ENCODE results near the gene HRH1. TPM values are rescaled to one million over a fixed set of nuclear protein-coding genes. Genes with fewer than 3 reads are reported as not detected.

The HRH1 gene
- total and polyA plus RNA-seq, 2 donors (not counting 3 experiments of a cell fraction or from before 2014, with no cell fraction given) = 16.2 to 21.2 TPM

GRCh38 chr3:11152301-11152700 is 2.0 kb upstream of the HRH1 start:
- Histone ChIP-seq H3K4me3 (replicated peaks in 1 of 3; ENCODE audit: insufficient read depth in 1 of 3, low read depth in 1 of 3, low read length in 3 of 3) (no peak overlapping the region), H2AFZ (ENCODE audit: low read depth, low read length) (no peak overlapping the region), H3K9me1 (replicated peaks; ENCODE audit: control insufficient read depth, extremely low read depth, insufficient read depth, low read length) (no peaks in the 10 kb centered on the region), H3K9me3 (replicated peaks; ENCODE audit: control insufficient read depth, insufficient read depth, low read length) (no peaks in the 10 kb centered on the region), H3K9ac (replicated peaks; ENCODE audit: extremely low read depth, insufficient read depth, low read length) (no peak overlapping the region), H3K36me3 (ENCODE audit: control insufficient read depth in 2 of 2, extremely low read depth in 1 of 2, insufficient read depth in 2 of 2, low read length in 2 of 2) (no peaks in the 10 kb centered on the region), H3K27ac (ENCODE audit: insufficient read depth, low read depth, low read length) (no peak overlapping the region), H3K27me3 (ENCODE audit: control insufficient read depth in 2 of 2, insufficient read depth in 2 of 2, low read length in 2 of 2) (no peaks in the 10 kb centered on the region), H4K20me1 (replicated peaks; ENCODE audit: control insufficient read depth, extremely low read depth, insufficient read depth, low read length) (no peaks in the 10 kb centered on the region), H3K79me2 (ENCODE audit: control insufficient read depth, insufficient read depth, low read length) (peaks cover 18% of the 10 kb centered on the region), H3K4me2 (ENCODE audit: insufficient read depth, low read length) (no peak overlapping the region), H3K4me1 (ENCODE audit: control insufficient read depth, extremely low read depth, insufficient read depth, low read length) (peaks cover 13% of the 10 kb centered on the region)
- no peak for DNase-seq (ENCODE audit: low read depth, low spot score)
- FAIRE-seq = no peak
- intact Hi-C loops (cut with micrococcal nuclease) (no loop called here), dilution Hi-C loops (cut with MboI; ENCODE audit: extremely low pct_ligation_motif_present, low sequenced_read_pairs) (no loop called here)
- ChIA-PET CTCF (interaction anchor here (1.3 to 2.3 kb wide), 2 partner anchors 15 to 92 kb away, joined by 3 to 6 read pairs; no protein-coding TSS in a partner anchor), POLR2A (no interaction called here)
- no peak for TF ChIP-seq MAX (IDR thresholded peaks at IDR 0.05; ENCODE audit: insufficient read depth, insufficient read length)
- no peak for TF ChIP-seq FOS (IDR thresholded peaks at IDR 0.05; ENCODE audit: borderline replicate concordance, insufficient read depth, low read length)
- TF ChIP-seq POLR2AphosphoS5 (IDR thresholded peaks at IDR 0.05; ENCODE audit: insufficient read depth, low read depth, low read length) = no peak
- TF ChIP-seq JUN (IDR thresholded peaks at IDR 0.05; ENCODE audit: borderline replicate concordance, insufficient read depth, insufficient read length, low read depth) = no peak
- no peak for TF ChIP-seq MYC (IDR thresholded peaks at IDR 0.05; ENCODE audit: low read depth, low read length)
- no peak for TF ChIP-seq EZH2 (IDR thresholded peaks at IDR 0.05; ENCODE audit: borderline replicate concordance, low read depth, low read length, severe bottlenecking)
- BruUV-seq (replicated peaks) = no TSS peak

GRCh38 chr3:11154953-11155325 is 646 bp downstream of the HRH1 start:
- intact Hi-C loops (cut with micrococcal nuclease) (loop anchor here (1.0 to 5.0 kb wide), 10 partner anchors 26 to 615 kb away; no protein-coding TSS in a partner anchor), dilution Hi-C loops (cut with MboI; ENCODE audit: extremely low pct_ligation_motif_present, low sequenced_read_pairs) (no loop called here)
- H4K20me1 ChIP-seq (replicated peaks; ENCODE audit: control insufficient read depth, extremely low read depth, insufficient read depth, low read length) = no peaks in the 10 kb centered on the region
- H3K27ac ChIP-seq (ENCODE audit: insufficient read depth, low read depth, low read length) = peak overlapping the region; percentile 62
- POLR2A ChIA-PET = interaction anchor here (0.8 to 1.0 kb wide), 2 partner anchors 40 to 46 kb away, joined by 3 read pairs; no protein-coding TSS in a partner anchor
- peak overlapping the region; percentile 64 for H3K9ac ChIP-seq (replicated peaks; ENCODE audit: extremely low read depth, insufficient read depth, low read length)
- H3K4me3 ChIP-seq (replicated peaks in 1 of 3; ENCODE audit: insufficient read depth in 1 of 3, low read depth in 1 of 3, low read length in 3 of 3) = peak overlapping the region; percentile 53 to 79 (median 78)
- CTCF ChIA-PET = interaction anchor here (0.5 to 5.6 kb wide), 41 partner anchors 10 to 204 kb away, joined by 3 to 96 read pairs (median 4); partner anchors contain the start of gene ATG7
- H3K79me2 ChIP-seq (ENCODE audit: control insufficient read depth, insufficient read depth, low read length) = peaks cover 32% of the 10 kb centered on the region
- no peak for TF ChIP-seq JUN (IDR thresholded peaks at IDR 0.05; ENCODE audit: borderline replicate concordance, insufficient read depth, insufficient read length, low read depth)
- peak in 1 of 2 donors; percentile 10 for TF ChIP-seq CTCF (IDR thresholded peaks at IDR 0.05; ENCODE audit: extremely low read depth in 1 of 2, insufficient read depth in 1 of 2, low read depth in 1 of 2, low read length in 2 of 2)
- no peaks in the 10 kb centered on the region for H3K9me1 ChIP-seq (replicated peaks; ENCODE audit: control insufficient read depth, extremely low read depth, insufficient read depth, low read length)
- no peak for DNase-seq (ENCODE audit: low read depth, low spot score)
- peak overlapping the region; percentile 84 for H3K4me2 ChIP-seq (ENCODE audit: insufficient read depth, low read length)
- peak overlapping the region; percentile 64 for H2AFZ ChIP-seq (ENCODE audit: low read depth, low read length)
- BruUV-seq (replicated peaks) = TSS peak; percentile 77
- H3K36me3 ChIP-seq (ENCODE audit: control insufficient read depth in 2 of 2, extremely low read depth in 1 of 2, insufficient read depth in 2 of 2, low read length in 2 of 2) = no peaks in the 10 kb centered on the region
- peaks cover 13% of the 10 kb centered on the region for H3K4me1 ChIP-seq (ENCODE audit: control insufficient read depth, extremely low read depth, insufficient read depth, low read length)
- H3K27me3 ChIP-seq (ENCODE audit: control insufficient read depth in 2 of 2, insufficient read depth in 2 of 2, low read length in 2 of 2) = no peaks in the 10 kb centered on the region
- FAIRE-seq = peak; percentile 12
- H3K9me3 ChIP-seq (replicated peaks; ENCODE audit: control insufficient read depth, insufficient read depth, low read length) = no peaks in the 10 kb centered on the region
